ENCODE data around the gene SNRNP200. TPM values are rescaled to one million over a fixed set of nuclear protein-coding genes. Genes with fewer than 3 reads are reported as not detected.

SNRNP200 gene
- total and polyA plus RNA-seq, 11 donors = 38.8 to 85.5 (median 66.6) TPM

DNA sequence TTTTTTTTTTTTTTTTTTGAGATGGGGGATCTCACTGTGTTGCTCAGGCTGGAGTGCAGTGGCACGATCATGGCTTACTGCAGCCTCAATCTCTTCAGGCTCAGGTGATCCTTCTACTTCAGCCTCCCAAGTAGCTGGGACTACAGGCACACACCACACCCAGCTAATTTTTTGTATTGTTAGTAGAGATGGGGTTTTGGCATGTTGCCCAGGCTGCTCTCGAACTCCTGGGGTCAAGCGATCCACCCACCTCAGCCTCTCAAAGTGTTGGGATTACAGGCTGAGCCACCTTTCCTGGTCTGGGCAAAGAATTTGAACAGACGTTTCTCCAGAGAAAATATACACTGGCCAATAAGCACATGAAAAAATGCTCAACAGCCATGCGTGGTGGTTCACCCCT, 2.9 kb upstream of the SNRNP200 start:
- DNase-seq (no peak), ATAC-seq (no peak)
- H3K4me3 ChIP-seq = no peak overlapping the region
- TF ChIP-seq, protein P1, sequence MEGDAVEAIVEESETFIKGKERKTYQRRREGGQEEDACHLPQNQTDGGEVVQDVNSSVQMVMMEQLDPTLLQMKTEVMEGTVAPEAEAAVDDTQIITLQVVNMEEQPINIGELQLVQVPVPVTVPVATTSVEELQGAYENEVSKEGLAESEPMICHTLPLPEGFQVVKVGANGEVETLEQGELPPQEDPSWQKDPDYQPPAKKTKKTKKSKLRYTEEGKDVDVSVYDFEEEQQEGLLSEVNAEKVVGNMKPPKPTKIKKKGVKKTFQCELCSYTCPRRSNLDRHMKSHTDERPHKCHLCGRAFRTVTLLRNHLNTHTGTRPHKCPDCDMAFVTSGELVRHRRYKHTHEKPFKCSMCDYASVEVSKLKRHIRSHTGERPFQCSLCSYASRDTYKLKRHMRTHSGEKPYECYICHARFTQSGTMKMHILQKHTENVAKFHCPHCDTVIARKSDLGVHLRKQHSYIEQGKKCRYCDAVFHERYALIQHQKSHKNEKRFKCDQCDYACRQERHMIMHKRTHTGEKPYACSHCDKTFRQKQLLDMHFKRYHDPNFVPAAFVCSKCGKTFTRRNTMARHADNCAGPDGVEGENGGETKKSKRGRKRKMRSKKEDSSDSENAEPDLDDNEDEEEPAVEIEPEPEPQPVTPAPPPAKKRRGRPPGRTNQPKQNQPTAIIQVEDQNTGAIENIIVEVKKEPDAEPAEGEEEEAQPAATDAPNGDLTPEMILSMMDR (IDR thresholded peaks at IDR 0.05) = no peak
- TF ChIP-seq POLR2A (IDR thresholded peaks at IDR 0.05) = no peak
- no peaks in the 10 kb centered on the region for H3K27me3 ChIP-seq
- H3K36me3 ChIP-seq = peaks cover 0 to 14% (median 8%) of the 10 kb centered on the region in 9 donors
- intact Hi-C loops (cut with DNase I) = loop anchor here in 6 of 10 donors (5.0 to 10.0 kb wide), 5 partner anchors 34 to 199 kb away; partner anchors contain the start of gene NEURL3 (in 3 of the 6)
- WGBS, 4 donors = 75 to 86% (median 82%) methylated on average over 5 of the region's 5 CpGs
- H3K27ac ChIP-seq = no peak overlapping the region
- H3K9me3 ChIP-seq = no peaks in the 10 kb centered on the region
- H3K4me1 ChIP-seq = peaks cover 0 to 26% (median 19%) of the 10 kb centered on the region in 12 donors

DNA sequence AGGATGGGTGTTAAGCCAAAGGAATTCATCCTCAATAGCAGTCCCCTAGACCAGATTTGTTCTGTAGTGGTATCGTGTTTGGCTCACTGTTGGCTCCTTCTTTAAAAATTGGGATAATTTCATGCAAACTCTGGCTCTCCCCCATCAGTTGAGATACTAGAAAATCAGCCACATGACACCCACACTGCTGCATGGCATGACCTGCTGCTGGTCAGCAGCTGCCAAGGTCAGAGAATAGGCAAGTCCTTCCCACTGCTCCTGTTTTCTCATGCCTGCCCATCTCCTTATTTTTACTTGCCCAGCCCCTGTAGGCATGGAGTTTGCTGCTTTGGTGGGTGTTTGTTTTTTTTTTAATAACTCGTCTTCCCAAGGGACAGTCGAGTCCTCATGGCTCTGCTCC, 1.0 kb upstream of the SNRNP200 start:
- peaks cover 0 to 33% (median 27%) of the 10 kb centered on the region in 9 donors for H3K36me3 ChIP-seq
- peak overlapping the region in 9 of 12 donors; percentile 87 to 94 (median 89) for H3K27ac ChIP-seq
- peaks cover 0 to 31% (median 19%) of the 10 kb centered on the region in 12 donors for H3K4me1 ChIP-seq
- DNase-seq = no peak
- 85 to 92% (median 91%) methylated on average over 3 of the region's 3 CpGs for whole genome bisulfite sequencing, 4 donors
- TF ChIP-seq, protein P1 (IDR thresholded peaks at IDR 0.05) = no peak
- no peak for TF ChIP-seq POLR2A (IDR thresholded peaks at IDR 0.05)
- H3K4me3 ChIP-seq = peak overlapping the region; percentile 66 to 98 (median 82)
- intact Hi-C loops (cut with DNase I) = loop anchor here in 6 of 10 donors (5.0 to 10.0 kb wide), 5 partner anchors 36 to 201 kb away; partner anchors contain the start of gene NEURL3 (in 3 of the 6)
- ATAC-seq = no peak
- no peaks in the 10 kb centered on the region for H3K9me3 ChIP-seq
- no peaks in the 10 kb centered on the region for H3K27me3 ChIP-seq

DNA sequence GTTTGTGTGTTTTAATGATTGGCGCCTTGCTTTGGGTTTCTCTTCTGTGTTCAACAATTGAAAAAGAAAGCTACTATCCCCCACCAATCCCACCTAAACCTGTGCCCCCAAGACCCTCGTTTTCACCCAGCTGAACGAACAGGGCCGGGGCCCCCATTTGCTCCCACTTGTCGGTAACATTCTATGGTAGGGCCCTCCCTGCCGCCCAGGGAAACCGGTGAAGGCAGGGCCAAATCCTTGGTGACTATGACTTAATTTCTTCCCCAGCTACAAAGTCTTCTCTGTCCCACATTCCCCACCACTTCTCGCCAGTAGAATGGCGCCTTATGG, 598 bp upstream of the SNRNP200 start:
- WGBS, 4 donors = 23 to 33% (median 26%) methylated on average over 9 of the region's 9 CpGs
- peaks cover 0 to 31% (median 19%) of the 10 kb centered on the region in 12 donors for H3K4me1 ChIP-seq
- H3K27me3 ChIP-seq = no peaks in the 10 kb centered on the region
- intact Hi-C loops (cut with DNase I) = loop anchor here in 8 of 10 donors (1.0 to 10.0 kb wide), 8 partner anchors 36 to 203 kb away; partner anchors contain the start of genes CIAO1 (in 3 of the 8) and NEURL3 (in 3 of the 8)
- ATAC-seq (peak in 2 of 4 donors; percentile 2), DNase-seq (no peak)
- H3K9me3 ChIP-seq = no peaks in the 10 kb centered on the region
- TF ChIP-seq, protein P1 (IDR thresholded peaks at IDR 0.05) = no peak
- TF ChIP-seq POLR2A (IDR thresholded peaks at IDR 0.05) = no peak
- peak overlapping the region; percentile 64 to 94 (median 89) for H3K27ac ChIP-seq
- H3K4me3 ChIP-seq = peak overlapping the region; percentile 66 to 98 (median 82)
- H3K36me3 ChIP-seq = peaks cover 0 to 37% (median 31%) of the 10 kb centered on the region in 9 donors

DNA sequence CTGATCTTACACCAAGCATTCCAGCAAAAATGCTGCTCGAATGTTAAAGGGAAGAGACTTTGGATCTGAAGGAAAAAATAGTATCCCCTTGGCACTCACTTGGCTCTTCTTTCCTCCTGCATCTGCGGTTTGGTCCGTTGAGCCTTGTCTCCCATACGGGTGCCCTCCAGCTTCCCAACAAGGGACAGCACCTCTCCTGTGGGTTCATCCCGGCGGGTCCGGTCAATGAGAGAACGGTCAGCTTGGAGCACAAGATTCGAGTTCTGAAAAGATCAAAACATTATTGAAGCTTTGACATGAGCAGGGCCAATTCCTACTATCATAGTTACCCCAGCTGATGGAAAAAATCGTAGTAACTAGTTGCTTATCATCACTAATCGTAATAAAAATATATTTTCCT, 740 bp downstream of the SNRNP200 start:
- ATAC-seq (no peak), DNase-seq (no peak)
- WGBS, 4 donors = 61 to 70% (median 67%) methylated on average over 11 of the region's 11 CpGs
- no peaks in the 10 kb centered on the region for H3K27me3 ChIP-seq
- TF ChIP-seq, protein P1 (IDR thresholded peaks at IDR 0.05) = no peak
- no peak for TF ChIP-seq POLR2A (IDR thresholded peaks at IDR 0.05)
- peaks cover 0 to 31% (median 19%) of the 10 kb centered on the region in 12 donors for H3K4me1 ChIP-seq
- no peaks in the 10 kb centered on the region for H3K9me3 ChIP-seq
- peak overlapping the region in 8 of 12 donors; percentile 64 to 94 (median 89) for H3K27ac ChIP-seq
- peaks cover 0 to 50% (median 45%) of the 10 kb centered on the region in 9 donors for H3K36me3 ChIP-seq
- intact Hi-C loops (cut with DNase I) = loop anchor here in 9 of 10 donors (1.0 to 10.0 kb wide), 9 partner anchors 37 to 205 kb away; partner anchors contain the start of genes CIAO1 (in 5 of the 9), NEURL3 (in 5 of the 9) and TMEM127 (in 2 of the 9)
- H3K4me3 ChIP-seq = peak overlapping the region; percentile 66 to 98 (median 82)
